Measurements from ENCODE around the gene SELENON. TPM values are rescaled to one million over a fixed set of nuclear protein-coding genes. Genes with fewer than 3 reads are reported as not detected.

The SELENON gene
- total RNA-seq, 1 donor from 2014 or later: 24.9 TPM

- no peak overlapping the region for H3K9ac ChIP-seq
- no peaks in the 10 kb centered on the region for H3K4me1 ChIP-seq
- TF ChIP-seq EZH2 (IDR thresholded peaks at IDR 0.05): no peak
- no peak for TF ChIP-seq EZH2phosphoT487 (IDR thresholded peaks at IDR 0.05)
- TF ChIP-seq CTCF (IDR thresholded peaks at IDR 0.05): no peak
- H3K27ac Mint-ChIP-seq: no peak overlapping the region
- H2AFZ ChIP-seq (replicated peaks): no peak overlapping the region
- no peaks in the 10 kb centered on the region for H3F3A ChIP-seq (ENCODE audit: low read depth)
- no peak overlapping the region for H3K4me3 ChIP-seq
- H3K36me3 ChIP-seq: peaks cover 6% of the 10 kb centered on the region
- no peaks in the 10 kb centered on the region for H3K9me3 Mint-ChIP-seq
- no peaks in the 10 kb centered on the region for H3K27me3 ChIP-seq
- no peaks in the 10 kb centered on the region for H3K9me3 ChIP-seq (ENCODE audit: low read depth)
- no peaks in the 10 kb centered on the region for H3K27me3 Mint-ChIP-seq (ENCODE audit: insufficient read depth, low read depth)
- peaks cover 5% of the 10 kb centered on the region for H4K20me1 ChIP-seq (ENCODE audit: low read depth)
- peaks cover 20% of the 10 kb centered on the region for H3K36me3 Mint-ChIP-seq
- H3K4me1 Mint-ChIP-seq: no peaks in the 10 kb centered on the region
- H3K4me2 ChIP-seq: no peak overlapping the region
- DNase-seq (ENCODE audit: low spot score): no peak
- no peak overlapping the region for H3K4me3 Mint-ChIP-seq
- no peak overlapping the region for H3K27ac ChIP-seq
- no peaks in the 10 kb centered on the region for H3K79me2 ChIP-seq (ENCODE audit: low read depth)
Measured at GRCh38 chr1:25831569-25832196, 31.7 kb downstream of the SELENON start.

GRCh38 chr1:25832336-25833037, 32.5 kb downstream of the SELENON start:
- TF ChIP-seq EZH2phosphoT487 (IDR thresholded peaks at IDR 0.05) (no peak), EZH2 (IDR thresholded peaks at IDR 0.05) (no peak), CTCF (IDR thresholded peaks at IDR 0.05) (no peak)
- Histone ChIP-seq H3K36me3 (peaks cover 6% of the 10 kb centered on the region), H2AFZ (replicated peaks) (no peak overlapping the region), H4K20me1 (ENCODE audit: low read depth) (peaks cover 7% of the 10 kb centered on the region), H3F3A (ENCODE audit: low read depth) (peaks cover 1% of the 10 kb centered on the region), H3K4me3 (no peak overlapping the region), H3K9ac (no peak overlapping the region), H3K27me3 (no peaks in the 10 kb centered on the region), H3K9me3 (ENCODE audit: low read depth) (no peaks in the 10 kb centered on the region), H3K27ac (no peak overlapping the region), H3K4me1 (no peaks in the 10 kb centered on the region), H3K79me2 (ENCODE audit: low read depth) (peaks cover 1% of the 10 kb centered on the region), H3K4me2 (no peak overlapping the region)
- DNase-seq (ENCODE audit: low spot score): no peak
- Mint-ChIP-seq H3K4me1 (no peaks in the 10 kb centered on the region), H3K27me3 (ENCODE audit: insufficient read depth, low read depth) (no peaks in the 10 kb centered on the region), H3K27ac (no peak overlapping the region), H3K9me3 (no peaks in the 10 kb centered on the region), H3K36me3 (peaks cover 21% of the 10 kb centered on the region), H3K4me3 (no peak overlapping the region)

GRCh38 chr1:25833158-25833557, 33.2 kb downstream of the SELENON start:
- H3K36me3 ChIP-seq: peaks cover 6% of the 10 kb centered on the region

GRCh38 chr1:25834894-25835293, 34.9 kb downstream of the SELENON start:
- TF ChIP-seq EZH2phosphoT487 (IDR thresholded peaks at IDR 0.05) (no peak), EZH2 (IDR thresholded peaks at IDR 0.05) (no peak), CTCF (IDR thresholded peaks at IDR 0.05) (no peak)
- peaks cover 9% of the 10 kb centered on the region for H3K36me3 Mint-ChIP-seq
- no peaks in the 10 kb centered on the region for H3K27me3 Mint-ChIP-seq (ENCODE audit: insufficient read depth, low read depth)
- no peak overlapping the region for H2AFZ ChIP-seq (replicated peaks)
- H3K9ac ChIP-seq: no peak overlapping the region
- no peak for DNase-seq (ENCODE audit: low spot score)
- no peaks in the 10 kb centered on the region for H3K27me3 ChIP-seq
- H3K4me1 ChIP-seq: no peaks in the 10 kb centered on the region
- H3F3A ChIP-seq (ENCODE audit: low read depth): peaks cover 3% of the 10 kb centered on the region
- H3K36me3 ChIP-seq: peaks cover 4% of the 10 kb centered on the region
- H3K79me2 ChIP-seq (ENCODE audit: low read depth): peaks cover 18% of the 10 kb centered on the region
- no peaks in the 10 kb centered on the region for H3K9me3 Mint-ChIP-seq
- H3K27ac ChIP-seq: no peak overlapping the region
- H3K9me3 ChIP-seq (ENCODE audit: low read depth): no peaks in the 10 kb centered on the region
- H3K27ac Mint-ChIP-seq: no peak overlapping the region
- no peak overlapping the region for H3K4me3 ChIP-seq
- H3K4me2 ChIP-seq: no peak overlapping the region
- no peaks in the 10 kb centered on the region for H3K4me1 Mint-ChIP-seq
- H3K4me3 Mint-ChIP-seq: no peak overlapping the region
- peaks cover 7% of the 10 kb centered on the region for H4K20me1 ChIP-seq (ENCODE audit: low read depth)

More at GRCh38 chr1:25833158-25833557, 33.2 kb downstream of the SELENON start:
- H3K27me3 ChIP-seq: no peaks in the 10 kb centered on the region
- H3K9me3 ChIP-seq (ENCODE audit: low read depth): no peaks in the 10 kb centered on the region
- DNase-seq (ENCODE audit: low spot score): no peak
- Mint-ChIP-seq H3K9me3 (no peaks in the 10 kb centered on the region), H3K4me3 (no peak overlapping the region), H3K27me3 (ENCODE audit: insufficient read depth, low read depth) (no peaks in the 10 kb centered on the region), H3K36me3 (peaks cover 19% of the 10 kb centered on the region), H3K4me1 (no peaks in the 10 kb centered on the region), H3K27ac (no peak overlapping the region)
- no peak overlapping the region for H3K9ac ChIP-seq
- H3K79me2 ChIP-seq (ENCODE audit: low read depth): peaks cover 3% of the 10 kb centered on the region
- H3K4me3 ChIP-seq: no peak overlapping the region
- H2AFZ ChIP-seq (replicated peaks): no peak overlapping the region
- H3F3A ChIP-seq (ENCODE audit: low read depth): peaks cover 3% of the 10 kb centered on the region
- TF ChIP-seq EZH2 (IDR thresholded peaks at IDR 0.05): no peak
- peaks cover 7% of the 10 kb centered on the region for H4K20me1 ChIP-seq (ENCODE audit: low read depth)
- no peak overlapping the region for H3K27ac ChIP-seq
- no peaks in the 10 kb centered on the region for H3K4me1 ChIP-seq
- no peak overlapping the region for H3K4me2 ChIP-seq
